ENCODE measurements around the gene ERAP2.

GRCh38 chr5:96934708-96935558 is 58.6 kb downstream of the ERAP2 start:
- peak; percentile 68; the same call in 1 of the 2 replicates for TF ChIP-seq CENPT (CRISPR knock-in tag; IDR thresholded peaks at IDR 0.05; ENCODE audit: low read depth)
- TF ChIP-seq ZNF616 (CRISPR knock-in tag; IDR thresholded peaks at IDR 0.05; ENCODE audit: low read depth), result no peak
- TF ChIP-seq MAZ (IDR thresholded peaks at IDR 0.05; ENCODE audit: borderline replicate concordance, low read depth, low read length), result peak; percentile 76; the same call in 1 of the 2 replicates
- peak; percentile 49 for TF ChIP-seq MAZ (CRISPR knock-in tag; IDR thresholded peaks at IDR 0.05; ENCODE audit: low read depth)
- TF ChIP-seq RELA (CRISPR knock-in tag; IDR thresholded peaks at IDR 0.05), result no peak

All from HepG2 (cell line).